Heart right ventricle (tissue), 16 donors: ENCODE results near the gene OR52A5. TPM values are rescaled to one million over a fixed set of nuclear protein-coding genes. Genes with fewer than 3 reads are reported as not detected.
"Not testable (repeated sequence)": the region's sequence is repeated elsewhere in the genome, so short reads cannot be mapped to it uniquely, and the experiment has no call there.

Experiments
- ATAC-seq, 8 donors: fragments of 200-7000 bp; cut with Tn5 transposase; one replicate each; pipeline ENCODE4 v1.9.1; 2020; ENCODE audit warnings: mild to moderate bottlenecking in 8 of 8, moderate library complexity in 8 of 8, moderate number of reproducible peaks in 1 of 8
- DNase-seq, 2 donors: peaks; one replicate each; pipeline ENCODE4 v3.0.0-alpha.2; 2020
- H3K27ac ChIP-seq, 10 donors: fragments of 200-600 bp; sonication (generic) in 2 of 10; one replicate each; pipeline versions ENCODE4 v1.5.0 to v1.8.0; 2020 to 2022; ENCODE audit warnings: mild to moderate bottlenecking in 3 of 10
- H3K27me3 ChIP-seq, 7 donors: fragments of 200-600 bp; one replicate each; pipeline ENCODE4 v1.8.0; 2021 to 2022; ENCODE audit warnings: mild to moderate bottlenecking in 2 of 7
- H3K36me3 ChIP-seq, 9 donors: fragments of 200-600 bp; sonication (generic) in 1 of 9; one replicate each; pipeline versions ENCODE4 v1.5.0 to v1.8.0; 2020 to 2022; ENCODE audit warnings: mild to moderate bottlenecking in 2 of 9
- H3K4me1 ChIP-seq, 9 donors: fragments of 200-600 bp; sonication (generic) in 1 of 9; one replicate each; pipeline versions ENCODE4 v1.5.0 to v1.8.0; 2020 to 2022; ENCODE audit warnings: mild to moderate bottlenecking in 4 of 9
- H3K4me3 ChIP-seq, 10 donors: fragments of 200-600 bp; sonication (generic) in 2 of 10; one replicate each; pipeline versions ENCODE4 v1.5.0 to v1.8.0; 2020 to 2022; ENCODE audit warnings: mild to moderate bottlenecking in 7 of 10, moderate library complexity in 2 of 10
- H3K9me3 ChIP-seq, 11 donors: fragments of 200-600 bp in 10 of 11; sonication (generic) in 2 of 11; one replicate each; pipeline versions ENCODE4 v1.5.0 to v1.8.0; 2013 to 2022; ENCODE audit warnings: mild to moderate bottlenecking in 2 of 11, control low read depth in 1 of 11, moderate library complexity in 1 of 11
- CTCF ChIP-seq, 9 donors: fragments of 200-600 bp; sonication (generic) in 2 of 9; IDR thresholded peaks; one replicate each; pipeline versions ENCODE4 v1.5.0 to v1.8.0; 2021 to 2022; ENCODE audit warnings: antibody characterized with exemption in 9 of 9, mild to moderate bottlenecking in 5 of 9, moderate library complexity in 1 of 9
- WGBS, 2 donors: extraction: QIAGEN DNeasy Blood & Tissue Kit; methylation state at CpG; one replicate each; pipeline ENCODE4 v1.1.7; 2013; ENCODE audit warnings: inconsistent platforms in 1 of 2; 5-methylcytosine and 5-hydroxymethylcytosine counted together
- intact Hi-C, 10 donors: fragments of 100-400 bp; cut with DNase I; formaldehyde crosslinking; loops; one replicate each; pipeline versions ENCODE4 v1.11.1 to v1.14.2; 2022
- polyA plus RNA-seq, 2 donors: library from polyadenylated mRNA; stranded (reverse); fragments of 200-250 nt; gene quantifications; one replicate each; pipeline ENCODE4 v1.2.3, GENCODE V29; 2013
- total RNA-seq, 10 donors: library from RNA; stranded (reverse); fragmentation: NEBNext Ultra II Directional in 3 of 10; extraction: Animal tissue kit (Norgen Biotek cat#: 25700) in 3 of 10; gene quantifications; one replicate each; pipeline versions ENCODE4 v1.2.1 to v1.2.4, GENCODE V29; 2021 to 2023
- donor health status: Arrhythmogenic right ventricular cardiomyopathy.
- donor health status: ischemic (EF 13 %, LVEDD 7.1; RV severe dilation, severe dysfunction).
- donor health status: healthy with polysubstance abuse.
- donor health status: DM: no; HTN: yes; CAD: no.
- donor health status: DM: no; HTN: no; CAD: no.
- donor health status: ischemic (EF 25% LVEDD 6.9; RV normal size, moderate dysfunction).
- donor health status: ischemic (EF 25% LVEDD 5.7; RV mildly dilated, moderate dysfunction).
- donor health status: healthy.
- donor health status: DM: yes; HTN: yes; CAD: no.
- donor health status: Ischemic cardiomyopathy.
- donor health status: ischemic (EF 35%, LVEDD 5.7; RV mildly dilated, moderate dysfunction).
- donor health status: nonischemic (EF 11% LVEDD 7.7; RV severe dilation, severe dysfunction).
- donor health status: DM: yes; HTN: yes; CAD: no.
- donor health status: PGD.
- donor health status: ischemic (EF 29% LVEDD 5.4; RV normal size, mild dysfunction).
- donor health status: nonischemic (EF 23%, LVEDD 6.1; RV moderate dilation, normal function).

OR52A5 gene
- total and polyA plus RNA-seq, 12 donors, result not detected

GRCh38 chr11:5160217-5160616 lies 22.1 kb upstream of the OR52A5 start:
- ATAC-seq, intact Hi-C loops, H3K4me3 ChIP-seq, H3K27ac ChIP-seq, H3K27me3 ChIP-seq, H3K4me1 ChIP-seq, DNase-seq, H3K9me3 ChIP-seq, H3K36me3 ChIP-seq: not testable (repeated sequence)
- 74 to 78% methylated on average over 4 of the region's 4 CpGs for WGBS, 2 donors

- no peak for DNase-seq
- H3K9me3 ChIP-seq, result no peaks in the 10 kb centered on the region
- ATAC-seq, result no peak
- no peaks in the 10 kb centered on the region for H3K36me3 ChIP-seq
- H3K4me1 ChIP-seq, result no peaks in the 10 kb centered on the region
- no peak overlapping the region for H3K27ac ChIP-seq
- no peak for TF ChIP-seq CTCF (IDR thresholded peaks at IDR 0.05)
- no peaks in the 10 kb centered on the region for H3K27me3 ChIP-seq
- intact Hi-C loops, result no loop called here
- no peak overlapping the region for H3K4me3 ChIP-seq
Observed at GRCh38 chr11:5159806-5160205, 21.6 kb upstream of the OR52A5 start.

- ATAC-seq (no peak), DNase-seq (no peak)
- no peak for TF ChIP-seq CTCF (IDR thresholded peaks at IDR 0.05)
- H3K4me1 ChIP-seq, result no peaks in the 10 kb centered on the region
- no peaks in the 10 kb centered on the region for H3K36me3 ChIP-seq
- H3K27ac ChIP-seq, result no peak within 1 kb of the TSS
- no peaks in the 10 kb centered on the region for H3K27me3 ChIP-seq
- H3K9me3 ChIP-seq, result no peaks in the 10 kb centered on the region
- 73% methylated on average over 3 of the region's 3 CpGs for WGBS, 2 donors
- intact Hi-C loops, result no loop called here
- H3K4me3 ChIP-seq, result no peak within 1 kb of the TSS
Observed at GRCh38 chr11:5154657-5155056, 16.5 kb upstream of the OR52A5 start, which contains the start of gene OR52A1. Gene OR52A1 (minus strand): TSS chr11:5154757. CDS start chr11:5152369, 2,388 bp downstream.

GRCh38 chr11:5153574-5154431 lies 15.6 kb upstream of the OR52A5 start:
- H3K4me3 ChIP-seq, result no peak overlapping the region
- intact Hi-C loops, result no loop called here
- ATAC-seq (no peak), DNase-seq (no peak)
- H3K36me3 ChIP-seq, result no peaks in the 10 kb centered on the region
- no peaks in the 10 kb centered on the region for H3K4me1 ChIP-seq
- H3K9me3 ChIP-seq, result no peaks in the 10 kb centered on the region
- no peak overlapping the region for H3K27ac ChIP-seq
- WGBS, 2 donors, result 64 to 71% methylated on average over 3 of the region's 3 CpGs
- TF ChIP-seq CTCF (IDR thresholded peaks at IDR 0.05), result no peak
- H3K27me3 ChIP-seq, result no peaks in the 10 kb centered on the region

- DNase-seq (no peak), ATAC-seq (no peak)
- Histone ChIP-seq H3K9me3 (no peaks in the 10 kb centered on the region), H3K4me1 (no peaks in the 10 kb centered on the region), H3K4me3 (no peak overlapping the region), H3K27ac (no peak overlapping the region), H3K36me3 (no peaks in the 10 kb centered on the region), H3K27me3 (no peaks in the 10 kb centered on the region)
- intact Hi-C loops, result no loop called here
- no peak for TF ChIP-seq CTCF (IDR thresholded peaks at IDR 0.05)
- WGBS, 2 donors, result 17 to 24% methylated on average over 3 of the region's 3 CpGs
Observed at GRCh38 chr11:5151713-5152153, 13.6 kb upstream of the OR52A5 start.

GRCh38 chr11:5144206-5144605 lies 6.0 kb upstream of the OR52A5 start:
- ATAC-seq, H3K27me3 ChIP-seq, H3K27ac ChIP-seq, DNase-seq, intact Hi-C loops, H3K4me1 ChIP-seq, H3K9me3 ChIP-seq, H3K36me3 ChIP-seq, H3K4me3 ChIP-seq: not testable (repeated sequence)
- WGBS, 2 donors, result 93% methylated on average over 21 of the region's 21 CpGs
